Sciatic nerve (tissue), 2 donors: ENCODE results near the gene CLN5. TPM values are rescaled to one million over a fixed set of nuclear protein-coding genes. Genes with fewer than 3 reads are reported as not detected.
A peak's percentile ranks its signal among the peaks of the same experiment; 100 is the strongest.
"Not testable (repeated sequence)": the region's sequence is repeated elsewhere in the genome, so short reads cannot be mapped to it uniquely, and the experiment has no call there.

Source experiments
- ATAC-seq: fragments of 200-7000 bp; cut with Tn5 transposase; one replicate; pipeline ENCODE4 v1.9.1; 2020; ENCODE audit warnings: mild to moderate bottlenecking, moderate library complexity
- DNase-seq: peaks from one replicate; pipeline ENCODE4 v3.0.0-alpha.2; 2020; ENCODE audit warnings: low spot score
- intact Hi-C: fragments of 100-400 bp; cut with DNase I; formaldehyde crosslinking; loops from one replicate; pipeline ENCODE4 v1.14.2; 2022
- total RNA-seq: library from RNA; stranded (reverse); fragmentation: NEBNext Ultra II Directional; extraction: Animal tissue kit (Norgen Biotek cat#: 25700); gene quantifications from one replicate; pipeline ENCODE4 v1.2.1, GENCODE V29; 2021
- donor health status: DM: no; HTN: no; CAD: no.
- donor health status: DM: no; HTN: no; CAD: no.

The CLN5 gene
- total RNA-seq, 1 donor from 2014 or later, result 46.5 TPM

DNA sequence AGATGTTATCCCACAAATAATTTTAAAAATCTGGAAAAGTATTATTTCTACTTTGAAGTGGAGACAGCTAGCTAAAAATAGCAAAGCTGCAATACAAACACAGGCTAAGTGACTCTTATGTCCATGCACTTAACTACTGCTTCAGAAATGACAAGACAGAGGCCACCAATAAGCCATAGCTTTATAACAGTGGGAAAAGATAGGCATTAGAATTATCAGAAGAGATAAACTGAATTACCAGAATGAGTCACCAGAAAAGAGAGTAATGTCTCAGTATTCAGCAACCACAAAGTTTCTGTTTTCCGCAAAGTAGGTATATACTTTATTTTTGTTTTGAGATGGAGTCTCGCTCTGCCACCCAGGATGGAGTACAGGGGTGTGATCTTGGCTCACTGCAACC, 17.1 kb downstream of the CLN5 start:
- intact Hi-C loops, result no loop called here
- no peak for DNase-seq
- ATAC-seq, result no peak

DNA sequence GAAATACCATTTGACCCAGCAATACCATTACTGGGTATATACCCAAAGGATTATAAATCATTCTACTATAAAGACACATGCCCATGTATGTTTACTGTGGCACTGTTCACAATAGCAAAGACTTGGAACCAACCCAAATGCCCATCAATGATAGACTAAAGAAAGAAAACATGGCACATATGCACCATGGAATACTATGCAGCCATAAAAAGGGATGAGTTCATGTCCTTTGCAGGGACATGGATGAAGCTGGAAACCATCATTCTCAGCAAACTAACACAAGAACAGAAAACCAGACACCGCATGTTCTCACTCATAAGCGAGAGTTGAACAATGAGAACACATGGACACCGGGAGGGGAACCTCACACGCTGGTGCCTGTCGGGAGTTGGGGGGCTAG, 17.8 kb downstream of the CLN5 start:
- intact Hi-C loops, DNase-seq, ATAC-seq: not testable (repeated sequence)

DNA sequence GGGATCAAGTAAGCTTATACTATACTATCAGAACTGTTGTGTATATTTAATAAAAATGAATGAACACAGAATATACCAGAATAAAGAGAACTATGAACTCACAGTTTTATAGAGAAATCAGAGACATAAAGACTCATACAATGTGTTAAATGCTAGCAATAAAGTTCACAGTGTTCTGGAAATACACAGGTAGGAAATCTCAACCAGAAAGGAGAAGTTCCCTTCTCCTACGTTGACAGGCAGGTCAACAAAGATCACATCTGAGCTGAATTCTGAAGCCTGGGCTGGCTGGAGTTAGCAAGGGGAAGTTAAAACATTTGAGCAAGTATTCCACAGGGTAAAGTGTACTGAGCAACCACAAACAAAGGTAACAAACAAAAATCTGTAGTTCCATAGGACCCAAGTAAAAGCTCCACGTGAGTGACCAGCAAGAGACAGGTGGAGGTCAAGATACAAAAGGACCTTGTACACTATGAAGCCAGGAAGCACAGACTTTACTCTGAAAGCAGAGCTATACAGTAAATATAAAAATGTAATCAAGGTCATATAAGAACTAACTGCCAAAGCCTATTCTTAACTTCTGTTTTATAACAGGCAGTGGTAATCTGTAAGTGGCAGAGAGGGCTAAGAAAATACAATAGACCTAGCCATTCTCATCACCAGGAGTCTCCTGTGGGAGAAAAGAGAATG, 22.1 kb downstream of the CLN5 start:
- no peak for ATAC-seq
- intact Hi-C loops, result no loop called here
- no peak for DNase-seq

DNA sequence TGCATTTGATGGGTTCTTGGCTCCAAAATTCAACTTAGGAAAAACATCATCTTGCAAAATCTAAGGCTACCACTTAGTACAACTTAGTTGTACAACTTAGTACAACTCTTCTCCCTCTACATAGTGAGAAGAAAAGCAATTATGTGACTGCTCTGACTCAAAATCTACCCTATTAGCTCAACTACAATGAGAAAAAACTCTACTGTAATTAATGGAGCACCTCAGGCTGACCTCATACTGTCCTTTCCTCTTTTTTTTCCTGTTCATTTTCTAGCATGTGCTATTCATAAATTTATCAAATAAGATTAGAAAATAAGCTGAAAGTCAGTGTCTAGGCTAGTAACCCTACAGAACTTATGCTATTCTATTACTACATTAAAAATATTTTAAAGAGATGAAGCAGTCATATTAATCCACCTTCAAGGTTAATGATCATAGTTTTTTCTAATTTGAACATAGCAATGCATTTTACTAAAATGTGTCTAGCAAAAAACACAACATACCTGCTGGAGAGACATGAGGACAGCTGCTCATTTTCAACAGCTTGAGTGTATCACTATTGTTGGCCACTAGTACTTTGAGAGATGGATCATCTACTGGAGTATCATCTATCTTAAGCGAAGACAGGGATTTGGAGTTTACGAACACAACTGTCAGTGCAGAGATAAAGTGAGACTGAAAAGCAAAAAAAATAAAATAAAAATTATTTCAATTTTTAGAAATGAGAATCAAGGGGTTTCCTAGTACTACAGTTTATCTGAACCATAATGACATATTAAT, 23.2 kb downstream of the CLN5 start:
- DNase-seq (no peak), ATAC-seq (no peak)
- intact Hi-C loops, result no loop called here

DNA sequence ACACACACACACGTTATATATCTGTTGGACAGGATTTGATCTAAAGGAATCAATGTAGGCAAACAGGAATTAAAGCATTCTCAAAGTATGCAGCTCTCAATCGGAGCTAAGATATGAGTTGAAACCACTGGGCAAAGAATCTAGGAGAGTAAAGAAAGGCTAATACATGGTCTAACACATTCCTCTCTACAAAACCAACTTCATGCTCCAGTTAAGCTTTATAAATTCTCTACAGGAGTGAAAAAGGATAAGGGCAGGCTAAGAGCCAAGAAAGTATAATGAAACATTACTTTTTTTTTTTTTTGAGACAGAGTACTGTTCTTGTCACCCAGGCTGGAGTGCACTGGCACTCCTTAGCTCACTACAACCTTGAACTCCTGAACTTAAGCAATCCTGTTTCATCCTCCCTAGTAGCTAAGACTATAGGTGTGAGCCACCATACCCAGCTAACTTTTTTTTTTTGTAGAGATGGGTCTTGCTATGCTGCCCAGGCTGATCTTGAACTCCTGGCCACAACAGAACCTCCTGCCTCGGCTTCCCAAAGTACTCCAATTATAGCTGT, 24.5 kb downstream of the CLN5 start:
- intact Hi-C loops, result no loop called here
- peak; percentile 33 for ATAC-seq
- no peak for DNase-seq

DNA sequence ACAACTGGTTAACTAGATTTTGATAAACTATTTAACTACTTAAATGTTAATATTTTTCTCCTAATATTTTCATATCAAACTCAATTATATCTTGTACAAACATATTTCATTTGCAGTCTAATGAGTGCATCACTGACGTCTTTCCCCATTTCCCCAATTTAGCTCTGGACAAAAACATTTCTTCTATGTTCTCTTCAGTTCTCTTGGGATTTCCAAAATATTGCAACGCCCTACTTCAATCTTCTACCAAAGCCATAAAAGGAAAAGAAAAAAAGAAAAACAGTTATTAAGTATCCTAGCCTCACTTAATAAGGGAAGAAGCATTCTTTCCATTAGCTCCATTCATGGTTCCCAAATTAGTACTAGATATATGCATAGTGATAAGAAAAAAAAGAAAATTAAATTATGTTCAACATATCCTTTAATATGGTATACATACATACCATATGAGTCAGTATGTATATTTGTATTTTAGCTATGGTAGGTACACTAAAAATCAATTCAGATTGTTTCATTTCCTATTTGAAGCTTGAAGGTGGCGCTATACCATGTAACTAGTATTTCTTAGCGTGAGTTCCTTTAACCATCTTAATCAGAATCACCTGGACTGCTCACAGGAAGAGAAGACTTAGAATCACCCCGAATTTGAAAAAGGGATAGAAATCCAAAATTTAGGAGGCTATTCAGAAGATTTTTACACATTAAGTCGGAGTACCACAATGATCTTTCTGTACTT, 25.2 kb downstream of the CLN5 start:
- peak; percentile 78 for ATAC-seq
- no peak for DNase-seq
- intact Hi-C loops, result no loop called here

DNA sequence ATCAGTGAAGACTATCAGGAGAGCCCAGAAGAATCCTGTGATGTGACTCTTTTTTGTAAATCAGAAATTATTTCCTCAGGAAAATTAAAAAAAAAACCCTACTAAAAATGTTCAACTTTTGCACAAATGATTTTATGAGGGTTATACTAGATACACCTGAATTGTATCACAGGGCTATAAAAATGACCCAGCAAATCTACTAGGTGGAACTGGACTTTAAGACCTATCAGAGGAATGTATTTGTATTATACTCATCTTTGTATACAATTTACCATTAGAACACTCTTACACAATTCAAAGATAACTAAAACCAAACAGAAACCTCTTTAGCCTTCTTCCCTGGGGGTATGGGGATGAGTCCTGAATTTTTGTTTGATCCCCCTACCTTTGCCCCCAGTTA, 27.9 kb downstream of the CLN5 start:
- ATAC-seq (no peak), DNase-seq (no peak)
- intact Hi-C loops, result no loop called here

DNA sequence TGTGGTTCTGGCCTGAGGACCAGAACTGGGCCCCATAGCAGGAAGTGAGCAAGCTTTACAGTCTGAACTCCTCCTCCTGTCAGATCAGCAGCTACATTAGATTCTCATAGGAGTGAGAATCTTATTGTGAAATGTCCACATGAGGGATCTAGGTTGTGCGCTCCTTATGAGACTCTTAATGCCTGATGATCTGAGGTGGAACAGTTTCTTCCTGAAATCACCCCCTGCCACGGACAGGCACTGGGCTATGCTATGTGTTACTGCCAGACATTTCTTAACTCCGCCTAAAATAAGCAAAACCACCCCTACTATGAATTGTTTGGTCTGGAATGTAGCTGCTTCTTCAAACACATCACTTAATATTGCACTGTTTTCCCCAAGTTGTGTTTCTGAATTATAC, 30.5 kb downstream of the CLN5 start:
- no peak for ATAC-seq

DNA sequence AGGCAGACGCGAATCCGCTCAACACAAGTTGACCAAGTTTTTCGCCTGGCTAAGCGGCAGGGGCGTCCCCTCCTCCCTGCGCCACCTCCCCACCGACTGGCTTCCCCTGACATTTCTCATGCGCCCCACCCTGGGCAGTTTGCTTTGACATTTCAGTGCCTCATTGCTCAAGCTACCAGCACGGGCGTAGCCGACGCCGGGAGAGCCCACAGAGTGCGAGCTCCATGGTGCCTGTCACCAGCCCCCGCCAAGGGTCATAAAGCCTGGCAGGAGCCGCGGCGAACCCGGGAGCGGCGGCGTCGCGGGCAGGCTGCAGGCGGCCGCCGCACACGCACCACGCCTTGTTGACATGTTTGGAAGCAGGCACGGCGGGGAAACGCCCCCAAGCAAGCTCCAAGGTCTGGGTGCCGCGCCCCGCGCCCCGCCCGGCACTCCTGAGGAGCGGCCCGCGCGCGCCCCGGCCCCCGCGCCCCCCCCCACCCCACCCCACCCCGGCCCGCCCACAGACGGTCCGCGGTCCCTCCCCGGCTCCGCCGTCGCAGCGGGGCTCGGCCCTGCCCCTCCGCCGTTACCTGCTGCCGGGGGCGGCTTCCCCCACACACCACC, 34.5 kb downstream of the CLN5 start:
- DNase-seq (peak; percentile 83), ATAC-seq (peak; percentile 68)
- intact Hi-C loops, result no loop called here

More for the DNA sequence above, 30.5 kb downstream of the CLN5 start:
- DNase-seq, result no peak
- intact Hi-C loops, result no loop called here

DNA sequence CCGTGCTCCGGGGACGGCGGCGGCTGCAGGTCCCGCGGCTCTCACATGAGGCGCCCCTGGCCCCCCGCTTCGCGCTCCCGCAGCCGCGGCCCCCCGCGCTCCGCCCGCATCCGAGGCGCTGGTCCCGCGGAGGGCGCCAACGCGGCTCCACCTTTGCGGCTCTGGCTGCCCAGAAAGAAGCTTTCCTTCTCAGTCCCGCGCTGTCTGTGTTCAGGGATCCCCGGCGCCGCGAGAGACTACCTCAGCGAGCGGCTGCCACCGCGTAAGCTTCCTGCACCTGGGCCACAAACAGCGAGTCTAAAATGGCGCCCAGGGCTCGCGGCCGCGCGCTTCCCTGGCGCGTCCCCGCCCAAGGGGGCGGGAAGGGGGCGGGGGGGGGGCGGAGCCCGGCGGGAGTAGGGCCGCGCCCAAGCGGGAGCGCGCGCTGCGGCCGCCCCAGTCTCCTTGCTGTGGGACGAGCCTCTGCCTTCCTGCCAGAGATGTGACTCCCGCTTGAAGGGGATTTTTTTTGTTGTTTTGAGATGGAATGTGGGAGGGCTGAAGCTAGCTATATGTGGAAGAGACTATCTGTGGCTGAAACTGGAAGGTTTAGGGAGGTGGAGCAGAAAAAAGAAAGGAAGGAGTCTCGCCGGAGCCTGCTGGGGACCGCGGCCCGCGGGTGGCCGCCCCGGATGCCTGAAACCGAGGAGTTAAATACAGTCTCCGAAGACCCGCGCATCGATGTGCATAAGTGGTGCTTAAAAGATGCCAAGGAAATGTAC, 35.2 kb downstream of the CLN5 start, which contains the start of gene FBXL3:
TSS of gene FBXL3 (minus strand) at position 299 of the 761 bp plus-strand sequence. CDS start 5,299 bp downstream, outside the sequence.
- DNase-seq, result peak; percentile 89
- peak; percentile 92 for ATAC-seq
- intact Hi-C loops, result no loop called here

DNA sequence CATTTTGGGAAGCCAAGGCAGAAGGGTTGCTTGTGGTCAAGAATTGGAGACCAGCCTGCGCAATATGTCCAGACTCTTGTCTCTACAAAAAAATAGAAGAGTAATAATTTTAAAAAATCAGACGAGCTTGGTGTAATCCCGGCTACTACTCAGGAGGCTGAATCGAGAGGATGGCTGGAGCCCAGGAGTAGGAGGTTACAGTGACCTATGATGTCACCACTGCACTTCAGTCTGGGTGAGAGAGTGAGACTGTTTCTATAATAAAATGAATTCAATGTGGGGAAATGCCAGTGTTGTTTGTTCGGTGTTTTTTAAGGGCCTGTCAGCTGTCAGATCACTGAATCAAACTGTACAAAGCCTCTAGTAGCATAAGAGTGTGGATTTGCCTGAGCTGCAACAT, 36.3 kb downstream of the CLN5 start:
- ATAC-seq (peak; percentile 36), DNase-seq (no peak)
- intact Hi-C loops, result no loop called here

DNA sequence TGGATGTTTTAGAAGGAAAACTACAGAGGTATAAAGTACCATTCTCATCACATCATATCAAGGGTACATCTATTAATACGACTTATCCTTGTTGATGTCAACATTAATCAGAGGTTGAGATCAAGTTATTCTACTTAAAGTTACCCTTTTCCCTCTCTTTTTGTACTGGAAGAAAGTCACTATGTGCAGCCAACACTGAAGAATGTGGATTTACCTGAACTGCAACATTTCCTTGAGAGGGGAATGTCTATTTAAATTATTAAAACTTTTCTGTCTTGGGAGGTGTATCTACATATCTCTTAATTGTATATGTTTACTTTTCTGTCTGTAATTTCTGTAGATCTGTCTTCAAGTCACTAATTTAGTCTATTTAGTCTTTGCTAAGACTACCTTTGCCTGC, 37.6 kb downstream of the CLN5 start:
- DNase-seq (no peak), ATAC-seq (no peak)
- intact Hi-C loops, result no loop called here

DNA sequence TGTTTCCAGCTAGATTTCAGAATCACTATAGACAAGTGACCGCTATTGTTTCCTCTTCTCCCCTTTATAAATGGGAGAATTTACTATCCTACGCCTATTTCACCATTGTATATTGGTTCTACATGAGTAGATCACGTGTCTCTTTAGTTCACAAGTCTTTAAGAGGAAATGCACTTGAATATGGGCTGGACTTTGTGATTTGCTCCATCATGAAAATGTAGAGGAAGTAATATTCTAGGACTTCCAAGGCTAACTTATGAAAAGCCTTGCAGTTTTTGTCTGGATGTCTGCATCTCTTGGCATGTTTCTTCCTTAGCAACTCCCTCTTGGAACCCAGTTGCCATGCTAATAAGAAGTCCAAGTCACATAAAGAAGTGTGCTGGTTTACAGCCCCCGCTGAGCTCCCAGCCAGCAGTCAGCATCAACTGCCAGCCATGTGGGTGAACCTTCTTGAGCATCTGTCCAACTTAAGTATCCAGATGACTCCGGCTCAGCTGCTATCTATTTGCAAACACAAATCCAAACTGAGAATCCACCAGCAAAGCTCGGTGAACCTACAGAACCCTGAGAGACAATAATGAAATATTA, 39.9 kb downstream of the CLN5 start:
- DNase-seq, result no peak
- intact Hi-C loops, result loop anchor here (2.0 kb wide), 1 partner anchor 43 kb away; no protein-coding TSS in a partner anchor
- no peak for ATAC-seq

DNA sequence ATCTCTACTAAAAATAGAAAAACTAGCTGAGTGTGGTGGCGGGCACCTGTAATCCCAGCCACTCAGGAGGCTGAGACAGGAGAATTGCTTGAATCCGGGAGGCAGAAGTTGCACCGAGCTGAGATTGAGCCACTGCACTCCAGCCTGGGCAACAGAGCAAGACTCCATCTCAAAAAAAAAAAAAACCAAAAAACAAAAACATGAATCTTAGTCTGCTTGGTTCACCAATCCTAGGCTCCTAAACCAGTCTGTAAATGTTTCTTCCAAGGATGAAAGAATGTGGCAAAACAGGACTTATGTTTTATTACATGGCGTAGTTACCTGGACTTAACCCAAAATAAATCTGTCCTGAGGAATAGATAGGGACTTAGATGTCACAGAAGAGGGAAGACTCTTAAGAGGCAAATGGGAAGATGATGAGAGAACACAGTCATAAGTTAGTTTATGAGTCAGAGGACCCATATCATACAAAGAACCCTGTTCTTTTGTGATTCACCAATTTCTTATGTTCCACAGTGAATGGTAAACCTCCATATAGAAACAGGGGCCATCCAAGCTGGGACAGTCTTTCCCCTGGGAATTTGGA, 41.9 kb downstream of the CLN5 start:
- DNase-seq (no peak), ATAC-seq (no peak)
- intact Hi-C loops, result loop anchor here (2.0 kb wide), 1 partner anchor 45 kb away; no protein-coding TSS in a partner anchor

DNA sequence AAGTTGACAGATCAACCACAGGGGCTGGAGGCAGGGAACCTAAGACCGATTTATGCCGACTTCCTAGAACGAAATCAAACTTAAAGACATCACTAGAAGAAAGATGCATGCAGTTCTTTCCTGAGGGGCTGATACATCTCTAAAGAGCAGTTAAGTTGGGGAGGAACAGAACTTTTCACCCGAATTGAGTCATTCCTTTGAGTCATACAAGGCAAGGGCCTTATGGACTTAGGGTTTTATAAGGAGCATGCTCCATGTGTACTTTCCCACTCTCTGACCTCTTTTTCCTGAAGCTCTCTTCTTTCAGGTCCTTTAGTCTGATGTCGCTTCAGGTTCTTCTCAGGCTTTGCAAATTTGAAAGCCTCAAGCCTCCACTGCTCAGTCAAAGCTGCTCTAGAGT, 43.0 kb downstream of the CLN5 start:
- intact Hi-C loops, result no loop called here
- no peak for ATAC-seq
- no peak for DNase-seq

DNA sequence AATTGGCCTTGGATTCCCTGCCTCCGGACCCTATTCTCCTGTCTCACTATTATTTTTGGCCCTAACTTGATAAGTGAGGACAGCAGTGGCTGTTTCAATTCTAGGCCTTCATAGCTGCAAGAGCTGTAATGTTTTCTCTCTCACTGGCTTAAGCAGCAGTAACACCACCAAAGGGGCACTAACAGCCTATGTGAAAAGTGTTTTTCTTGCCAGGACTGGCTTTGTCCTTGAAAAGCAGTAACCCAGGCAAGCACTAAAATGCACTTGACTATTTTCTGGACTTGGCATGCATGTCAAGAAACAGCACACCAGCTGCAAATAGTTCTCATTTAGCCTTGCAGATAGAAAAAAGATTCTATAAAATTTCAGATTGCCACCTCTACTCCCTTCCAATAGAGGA, 44.4 kb downstream of the CLN5 start:
- ATAC-seq (no peak), DNase-seq (no peak)
- intact Hi-C loops, result no loop called here

DNA sequence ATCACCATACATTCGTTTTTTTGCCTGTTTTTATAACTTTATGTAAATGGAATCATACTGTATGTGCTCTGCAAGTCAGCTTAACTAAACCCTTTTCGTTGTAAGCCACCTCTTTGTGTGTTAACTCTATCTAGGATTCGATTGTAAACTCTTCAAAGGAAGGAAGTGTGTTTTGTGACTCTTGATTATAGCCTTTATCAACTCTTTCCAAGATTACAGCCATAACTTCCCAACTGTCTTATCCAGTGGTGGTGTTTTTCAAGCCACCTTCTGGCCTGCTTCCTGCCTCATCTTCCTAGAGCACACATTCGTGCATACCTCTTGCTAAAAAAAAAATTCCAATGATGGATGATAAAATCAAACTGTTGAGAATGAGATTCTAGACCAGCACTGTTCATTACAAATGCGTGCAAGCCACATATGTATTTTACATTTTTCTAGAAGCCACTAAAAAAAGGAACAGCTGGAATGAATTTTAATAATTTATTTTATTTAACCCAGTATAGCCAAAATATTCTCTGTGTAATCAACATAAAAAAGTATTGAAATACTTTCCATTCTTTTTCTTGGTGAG, 47.1 kb downstream of the CLN5 start:
- ATAC-seq, result no peak
- intact Hi-C loops, result no loop called here

More for the DNA sequence above, 47.1 kb downstream of the CLN5 start:
- DNase-seq, result no peak
